SK-N-SH (cell line): Measurements from ENCODE around the gene AMZ1. TPM values are rescaled to one million over a fixed set of nuclear protein-coding genes. Genes with fewer than 3 reads are reported as not detected.

Experiments used
- CTCF ChIA-PET: fragments of 300-600, 350-600 bp; formaldehyde crosslinking; extraction: SDS; loops from one replicate; lab custom pipeline; 2021; lab: Yijun Ruan, JAX
- POLR2A ChIA-PET: fragments of 350-600 bp; sonication (Branson Sonifier 250); formaldehyde crosslinking; extraction: SDS; loops from one replicate; lab custom pipeline; 2020; ENCODE audit warnings: antibody characterized with exemption, inconsistent platforms; lab: Yijun Ruan, JAX
- DNase-seq: peaks from one replicate; pipeline ENCODE4 v3.0.0; 2012
- H2AFZ ChIP-seq: fragments of 200-600 bp; sonication (generic); 2 replicates; pipeline ENCODE4 v1.8.1; 2016; ENCODE audit warnings: antibody characterized with exemption, mild to moderate bottlenecking, low read depth
- H3F3A ChIP-seq: fragments of 200-600 bp; sonication (generic); replicated peaks from 2 replicates; pipeline ENCODE3; 2016; ENCODE audit warnings: antibody characterized with exemption, mild to moderate bottlenecking; ENCODE audit not compliant: insufficient read depth
- H3K27ac ChIP-seq, 2 experiments: fragments of 200-500 bp in 1 of 2; fragments of 200-600 bp in 1 of 2; sonication (Bioruptor generic) in 1 of 2; sonication (generic), shearing (Covaris generic) in 1 of 2; 2 replicates each; pipeline versions ENCODE4 v1.5.1 to v1.6.1; 2014 to 2016; ENCODE audit warnings: low read depth in 2 of 2, inconsistent platforms in 1 of 2, low read length in 1 of 2, mild to moderate bottlenecking in 1 of 2, mixed read lengths in 1 of 2
- H3K27me3 ChIP-seq: fragments of 200-600 bp; sonication (generic), shearing (Covaris generic); 2 replicates; pipeline ENCODE4 v1.6.1; 2016; ENCODE audit warnings: mixed run types; ENCODE audit not compliant: insufficient read depth
- H3K36me3 ChIP-seq, 2 experiments: fragments of 200-500 bp in 1 of 2; fragments of 200-600 bp in 1 of 2; sonication (Bioruptor generic) in 1 of 2; sonication (generic) in 1 of 2; replicated peaks in 1 of 2; 2 replicates each; pipeline versions ENCODE3 to v1.5.1; 2014 to 2016; ENCODE audit warnings: low read length in 1 of 2, mild to moderate bottlenecking in 1 of 2; ENCODE audit not compliant: insufficient read depth in 2 of 2, control insufficient read depth in 1 of 2
- H3K4me1 ChIP-seq, 2 experiments: fragments of 200-500 bp in 1 of 2; fragments of 200-600 bp in 1 of 2; sonication (Bioruptor generic) in 1 of 2; sonication (generic), shearing (Covaris generic) in 1 of 2; 2 replicates each; pipeline versions ENCODE4 v1.5.1 to v1.6.1; 2014 to 2016; ENCODE audit warnings: low read depth in 1 of 2, low read length in 1 of 2, mixed run types in 1 of 2; ENCODE audit not compliant: insufficient read depth in 2 of 2, control insufficient read depth in 1 of 2
- H3K4me2 ChIP-seq: fragments of 200-600 bp; sonication (generic), shearing (Covaris generic); 2 replicates; pipeline ENCODE4 v1.6.1; 2017; ENCODE audit warnings: mixed run types
- H3K4me3 ChIP-seq, 2 experiments: fragments of 200-500 bp in 1 of 2; fragments of 200-600 bp in 1 of 2; sonication (Bioruptor generic) in 1 of 2; sonication (generic), shearing (Covaris generic) in 1 of 2; 2 replicates each; pipeline versions ENCODE4 v1.5.1 to v1.8.1; 2014 to 2016; ENCODE audit warnings: low read depth in 2 of 2, inconsistent platforms in 1 of 2, low read length in 1 of 2, mild to moderate bottlenecking in 1 of 2, mixed read lengths in 1 of 2, moderate library complexity in 1 of 2
- H3K79me2 ChIP-seq: fragments of 200-600 bp; sonication (generic); 2 replicates; pipeline ENCODE4 v1.8.1; 2017; ENCODE audit warnings: mild to moderate bottlenecking; ENCODE audit not compliant: insufficient read depth
- H3K9ac ChIP-seq: fragments of 200-600 bp; sonication (generic); 2 replicates; pipeline ENCODE4 v1.6.1; 2017; ENCODE audit warnings: mixed run types
- H3K9me2 ChIP-seq: fragments of 200-600 bp; sonication (generic); 2 replicates; pipeline ENCODE4 v1.6.1; 2017; ENCODE audit warnings: mixed run types
- H3K9me3 ChIP-seq: fragments of 200-600 bp; sonication (generic); 2 replicates; pipeline ENCODE4 v1.6.1; 2017; ENCODE audit warnings: mixed run types, mild to moderate bottlenecking, moderate library complexity
- H4K20me1 ChIP-seq: fragments of 200-600 bp; sonication (generic); 2 replicates; pipeline ENCODE4 v1.6.1; 2017; ENCODE audit warnings: mild to moderate bottlenecking, mixed run types; ENCODE audit not compliant: insufficient read depth
- CTCF ChIP-seq: fragments of 200-600 bp; sonication (generic); IDR thresholded peaks from 2 replicates; pipeline ENCODE4 v1.6.1; 2017; ENCODE audit warnings: antibody characterized with exemption, mild to moderate bottlenecking, moderate library complexity
- EZH2phosphoT487 ChIP-seq: fragments of 200-600 bp; sonication (generic); IDR thresholded peaks from 2 replicates; pipeline ENCODE4 v1.6.1; 2017; ENCODE audit warnings: low read depth, mixed run types, mild to moderate bottlenecking, antibody characterized with exemption, moderate library complexity, borderline replicate concordance
- FOSL2 ChIP-seq: IDR thresholded peaks from 2 replicates; pipeline ENCODE4 v1.4.0; 2012; ENCODE audit warnings: low read depth, mild to moderate bottlenecking, moderate library complexity, borderline replicate concordance
- GABPA ChIP-seq: IDR thresholded peaks from 2 replicates; pipeline ENCODE4 v1.4.0; 2012; ENCODE audit warnings: low read depth, mild to moderate bottlenecking
- MEF2A ChIP-seq: IDR thresholded peaks from 2 replicates; pipeline ENCODE4 v1.4.0; 2012; ENCODE audit warnings: low read depth, borderline replicate concordance
- SIN3A ChIP-seq: IDR thresholded peaks from 2 replicates; pipeline ENCODE4 v1.6.1; 2012; ENCODE audit warnings: low read depth, mild to moderate bottlenecking, low read length, moderate library complexity, borderline replicate concordance
- TCF12 ChIP-seq: IDR thresholded peaks from 2 replicates; pipeline ENCODE4 v1.4.0; 2012
- WGBS: methylation state at CpG from one replicate; pipeline ENCODE4 v1.1.6; 2017; ENCODE audit warnings: low lambda C conversion rate; 5-methylcytosine and 5-hydroxymethylcytosine counted together
- polyA plus RNA-seq, 3 experiments: library from polyadenylated mRNA; depleted of rRNA; stranded (reverse); fragments of >200 nt; gene quantifications; 2 replicates each; pipeline ENCODE4 v1.2.3, GENCODE V29; 2012
- TF ChIP-seq, protein P1 (sequence below): IDR thresholded peaks from 2 replicates; pipeline ENCODE4; 2012
- TF ChIP-seq, protein P2 (sequence below): fragments of 150-350 bp; IDR thresholded peaks from 2 replicates; pipeline ENCODE4 v1.6.1; 2017; ENCODE audit warnings: antibody characterized with exemption, low read length, low read depth, borderline replicate concordance
- TF ChIP-seq, protein P3 (sequence below): IDR thresholded peaks from 2 replicates; pipeline ENCODE4 v1.4.0; 2012; ENCODE audit warnings: low read depth, borderline replicate concordance

AMZ1 gene
- polyA plus RNA-seq, 1 of the 3 experiments (the other 2 are of a cell fraction), result 0.15 TPM

DNA sequence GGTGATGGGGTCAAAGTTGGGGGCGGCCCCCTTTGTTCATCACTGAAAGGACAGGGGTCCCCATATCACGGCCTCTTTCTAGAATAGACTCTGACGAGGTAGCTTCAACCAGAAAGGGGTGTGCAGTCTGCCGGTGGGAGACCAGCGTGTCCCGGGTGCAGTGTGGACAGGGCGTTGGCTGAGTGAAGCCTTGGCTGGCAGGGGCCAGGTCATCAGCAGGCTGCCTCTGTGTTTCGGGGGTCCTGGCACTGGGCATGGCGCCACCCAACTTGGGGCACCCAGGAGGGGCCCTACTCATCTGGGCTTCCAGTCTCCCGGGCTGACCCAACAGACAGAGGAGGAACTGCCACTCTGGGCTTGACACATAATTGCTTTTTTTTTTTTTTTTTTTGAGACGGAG, 3.5 kb upstream of the AMZ1 start:
- 88% methylated on average over 9 of the region's 11 CpGs for WGBS
- Histone ChIP-seq H3K27me3 (peaks cover 30% of the 10 kb centered on the region), H3K36me3 (no peaks in the 10 kb centered on the region), H3K27ac (no peak overlapping the region), H3K9ac (no peak overlapping the region), H3K4me1 (peaks cover 7 to 16% of the 10 kb centered on the region in 2 experiments; a peak in 3 of 4 replicates), H3K4me2 (no peak overlapping the region), H2AFZ (no peak overlapping the region), H3F3A (no peaks in the 10 kb centered on the region), H3K79me2 (no peaks in the 10 kb centered on the region), H4K20me1 (no peaks in the 10 kb centered on the region), H3K9me2 (no peaks in the 10 kb centered on the region), H3K4me3 (no peak overlapping the region), H3K9me3 (no peaks in the 10 kb centered on the region)
- TF ChIP-seq SIN3A, result no peak
- POLR2A ChIA-PET, result no interaction called here
- CTCF ChIA-PET, result interaction anchor here (5.9 to 15.8 kb wide), 2 partner anchors 15 to 233 kb away, joined by 77 to 204 read pairs; no protein-coding TSS in a partner anchor
- DNase-seq, result no peak

DNA sequence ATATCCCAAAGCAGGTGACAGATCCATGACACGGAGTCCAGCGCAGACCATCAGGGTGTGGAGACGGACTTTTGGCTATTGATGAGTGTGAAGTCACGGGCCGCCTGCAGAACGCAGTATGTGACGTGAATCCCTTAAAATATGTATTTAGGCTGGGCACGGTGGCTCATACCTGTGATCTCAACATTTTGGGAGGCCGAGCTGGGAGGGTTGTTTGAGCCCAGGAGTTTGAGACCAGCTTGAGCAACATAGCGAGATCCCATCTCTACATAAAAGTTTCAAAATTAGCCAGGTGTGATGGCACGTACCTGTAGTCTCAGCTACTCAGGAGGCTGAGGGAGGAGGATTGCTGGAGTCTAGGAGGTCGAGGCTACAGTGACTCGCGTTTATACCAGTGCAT, 1.9 kb upstream of the AMZ1 start:
- Histone ChIP-seq H3K27me3 (peaks cover 21% of the 10 kb centered on the region), H3K9me3 (no peaks in the 10 kb centered on the region), H3K9me2 (no peaks in the 10 kb centered on the region), H3F3A (no peaks in the 10 kb centered on the region), H3K4me3 (no peak overlapping the region), H3K27ac (no peak overlapping the region), H4K20me1 (no peaks in the 10 kb centered on the region), H3K9ac (no peak overlapping the region), H3K36me3 (no peaks in the 10 kb centered on the region), H3K4me1 (peaks cover 7 to 16% of the 10 kb centered on the region in 2 experiments; a peak in 3 of 4 replicates), H3K79me2 (no peaks in the 10 kb centered on the region), H2AFZ (no peak overlapping the region), H3K4me2 (no peak overlapping the region)
- TF ChIP-seq SIN3A, result no peak
- no peak for TF ChIP-seq GABPA
- TF ChIP-seq, protein P1, sequence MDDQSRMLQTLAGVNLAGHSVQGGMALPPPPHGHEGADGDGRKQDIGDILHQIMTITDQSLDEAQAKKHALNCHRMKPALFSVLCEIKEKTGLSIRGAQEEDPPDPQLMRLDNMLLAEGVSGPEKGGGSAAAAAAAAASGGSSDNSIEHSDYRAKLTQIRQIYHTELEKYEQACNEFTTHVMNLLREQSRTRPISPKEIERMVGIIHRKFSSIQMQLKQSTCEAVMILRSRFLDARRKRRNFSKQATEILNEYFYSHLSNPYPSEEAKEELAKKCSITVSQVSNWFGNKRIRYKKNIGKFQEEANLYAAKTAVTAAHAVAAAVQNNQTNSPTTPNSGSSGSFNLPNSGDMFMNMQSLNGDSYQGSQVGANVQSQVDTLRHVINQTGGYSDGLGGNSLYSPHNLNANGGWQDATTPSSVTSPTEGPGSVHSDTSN, result no peak
- TF ChIP-seq EZH2phosphoT487, result no peak
- TF ChIP-seq, protein P2, sequence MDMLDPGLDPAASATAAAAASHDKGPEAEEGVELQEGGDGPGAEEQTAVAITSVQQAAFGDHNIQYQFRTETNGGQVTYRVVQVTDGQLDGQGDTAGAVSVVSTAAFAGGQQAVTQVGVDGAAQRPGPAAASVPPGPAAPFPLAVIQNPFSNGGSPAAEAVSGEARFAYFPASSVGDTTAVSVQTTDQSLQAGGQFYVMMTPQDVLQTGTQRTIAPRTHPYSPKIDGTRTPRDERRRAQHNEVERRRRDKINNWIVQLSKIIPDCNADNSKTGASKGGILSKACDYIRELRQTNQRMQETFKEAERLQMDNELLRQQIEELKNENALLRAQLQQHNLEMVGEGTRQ, result no peak
- no peak for TF ChIP-seq CTCF
- TF ChIP-seq, protein P3, sequence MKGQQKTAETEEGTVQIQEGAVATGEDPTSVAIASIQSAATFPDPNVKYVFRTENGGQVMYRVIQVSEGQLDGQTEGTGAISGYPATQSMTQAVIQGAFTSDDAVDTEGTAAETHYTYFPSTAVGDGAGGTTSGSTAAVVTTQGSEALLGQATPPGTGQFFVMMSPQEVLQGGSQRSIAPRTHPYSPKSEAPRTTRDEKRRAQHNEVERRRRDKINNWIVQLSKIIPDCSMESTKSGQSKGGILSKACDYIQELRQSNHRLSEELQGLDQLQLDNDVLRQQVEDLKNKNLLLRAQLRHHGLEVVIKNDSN, result no peak
- TF ChIP-seq MEF2A, result no peak
- no peak for TF ChIP-seq FOSL2
- no peak for TF ChIP-seq TCF12
- WGBS, result 90% methylated on average over 14 of the region's 14 CpGs
- no peak for DNase-seq
- ChIA-PET CTCF (interaction anchor here (1.0 to 15.8 kb wide), 5 partner anchors 16 to 32 kb away, joined by 3 to 204 read pairs (median 5); no protein-coding TSS in a partner anchor), POLR2A (no interaction called here)
